Activated T-helper 1 cell treated with anti-CD3 and anti-CD28 coated beads, Interleukin-2, amount 50 U/mL, for 16 hours (primary cell): ENCODE results near the gene POLD4.
"Not testable (repeated sequence)": the region's sequence is repeated elsewhere in the genome, so short reads cannot be mapped to it uniquely, and the experiment has no call there.

Experiments
- DNase-seq, 2 donors: peaks; one replicate each; pipeline ENCODE4 v3.0.0-alpha.2; 2020; ENCODE audit warnings: low read depth in 1 of 2, low spot score in 1 of 2

The POLD4 gene

DNA sequence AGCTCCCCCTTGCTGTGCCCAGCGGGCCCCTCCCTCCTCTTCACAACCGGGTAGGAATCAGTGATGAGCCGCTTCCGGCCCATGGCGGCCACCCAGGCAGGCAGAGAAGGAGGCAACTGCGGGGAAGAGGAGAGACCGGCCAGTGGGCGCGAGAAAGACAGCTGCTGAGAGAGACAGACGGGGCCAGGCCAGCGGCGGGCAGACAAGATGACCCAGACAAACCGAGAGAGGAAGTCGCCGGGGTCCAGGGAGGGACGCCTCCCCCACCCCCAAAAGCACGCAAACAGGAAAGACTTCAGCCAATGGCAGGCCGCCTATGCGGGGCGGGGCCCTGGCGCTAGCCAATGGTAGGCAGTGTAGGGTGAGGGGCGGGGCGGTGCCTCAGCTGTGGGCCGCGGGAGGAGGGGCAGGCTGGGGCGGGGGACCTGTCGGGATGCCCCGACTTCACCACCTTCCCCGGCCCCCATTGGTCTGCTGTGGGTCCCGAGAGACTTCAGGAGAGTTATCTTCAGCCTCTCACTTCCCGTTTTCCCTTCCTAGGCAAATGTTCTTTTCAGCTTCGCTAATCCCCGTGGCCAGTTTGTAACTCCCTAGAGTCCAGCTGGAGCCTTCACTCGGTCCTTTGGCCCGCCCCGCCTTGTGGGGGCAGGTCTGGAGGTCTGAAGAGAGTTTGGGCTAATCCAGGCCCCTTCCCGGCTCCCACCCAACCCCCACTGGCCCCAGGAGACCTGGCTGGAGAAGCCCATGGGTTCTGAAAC, at the start of gene POLD4:
TSS of gene POLD4 (minus strand) at position 230 of the 758 bp plus-strand sequence. CDS start at position 83, 147 bp downstream.
- peak; percentile 90 to 91 for DNase-seq

DNA sequence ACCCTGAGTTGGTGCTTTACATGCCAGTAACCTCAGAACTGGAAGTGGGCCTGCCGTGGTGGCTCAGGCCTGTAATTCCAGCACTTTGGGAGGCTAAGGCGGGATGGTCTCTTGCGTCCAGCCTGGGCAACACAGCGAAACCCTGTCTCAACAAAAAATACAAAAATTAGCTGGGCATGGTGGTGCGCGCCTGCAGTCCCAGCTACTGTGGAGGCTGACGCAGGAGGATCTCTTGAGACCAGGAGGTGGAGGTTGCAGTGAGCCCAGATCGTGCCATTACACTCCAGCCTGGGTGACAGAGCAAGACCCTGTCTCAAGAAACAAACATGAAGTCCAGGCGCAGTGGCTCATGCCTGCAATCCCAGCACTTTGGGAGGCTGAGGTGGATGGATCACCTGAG, 49.7 kb upstream of the POLD4 start:
- not testable (repeated sequence) for DNase-seq

DNA sequence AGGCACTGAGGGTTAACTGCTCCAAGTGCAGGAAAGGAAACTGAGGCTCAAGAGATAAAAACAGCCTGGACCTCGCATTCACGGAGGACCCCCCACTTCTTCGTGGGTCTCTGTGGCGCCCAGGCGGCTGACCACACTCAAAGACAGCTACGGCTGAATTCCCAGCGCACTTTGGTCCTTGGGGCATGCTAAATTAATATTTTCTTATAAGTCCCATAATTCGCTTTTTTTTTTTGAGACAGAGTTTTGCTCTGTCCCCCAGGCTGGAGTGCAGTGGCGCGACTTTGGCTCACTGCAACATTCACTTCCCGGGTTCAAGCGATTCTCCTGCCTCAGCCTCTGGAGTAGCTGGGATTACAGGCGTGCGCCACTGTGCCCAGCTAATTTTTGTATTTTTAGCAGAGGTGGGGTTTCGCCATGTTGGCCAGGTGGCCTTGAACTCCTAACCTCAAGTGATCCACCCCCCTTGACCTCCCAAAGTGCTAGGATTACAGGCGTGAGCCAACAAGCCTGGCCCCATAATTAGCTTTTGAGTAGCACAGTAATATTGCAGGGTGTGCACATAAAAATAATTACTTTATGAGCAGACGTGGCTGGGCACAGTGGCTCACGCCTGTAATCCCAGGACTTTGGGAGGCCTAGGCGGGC, 49.0 kb upstream of the POLD4 start:
- not testable (repeated sequence) for DNase-seq

DNA sequence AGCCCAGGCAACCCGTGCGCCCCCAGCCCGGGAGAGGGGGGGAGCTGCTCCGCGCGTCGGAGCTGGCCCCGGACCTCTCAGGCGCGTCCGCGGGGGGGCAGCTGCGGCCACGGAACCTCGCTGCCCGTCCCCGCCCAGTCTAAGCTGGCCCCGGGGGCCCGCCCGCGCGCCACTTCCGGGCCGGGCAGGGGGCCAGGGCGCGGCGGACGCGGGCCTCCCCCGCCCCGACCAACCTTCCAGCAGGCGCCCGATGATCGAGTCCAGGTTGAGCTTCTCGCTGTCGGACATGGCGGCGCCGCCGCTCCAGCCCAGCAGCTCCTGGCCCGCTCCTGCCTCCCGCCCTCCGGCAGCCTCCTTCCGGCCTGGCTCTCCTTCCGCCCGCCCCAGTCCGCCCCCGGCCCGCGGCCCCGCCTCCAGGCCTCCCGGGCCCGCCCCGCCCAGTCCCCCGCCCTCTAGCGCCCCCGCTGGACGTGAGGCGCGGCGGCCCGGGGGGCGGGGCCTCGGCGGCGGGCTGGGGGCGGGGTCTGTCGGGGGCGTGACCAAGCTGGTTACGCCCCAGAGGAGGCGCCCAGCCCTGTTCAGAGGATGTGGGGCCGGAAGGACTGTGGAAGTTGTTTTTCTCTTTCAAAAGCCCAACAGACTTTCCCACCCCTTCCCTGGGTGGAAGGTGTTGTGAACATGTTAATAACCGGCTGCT, 48.3 kb upstream of the POLD4 start, which contains the start of gene PPP1CA:
TSS of gene PPP1CA (minus strand) at position 364 of the 697 bp plus-strand sequence. CDS start at position 288, 76 bp downstream.
- peak; percentile 85 to 90 for DNase-seq

DNA sequence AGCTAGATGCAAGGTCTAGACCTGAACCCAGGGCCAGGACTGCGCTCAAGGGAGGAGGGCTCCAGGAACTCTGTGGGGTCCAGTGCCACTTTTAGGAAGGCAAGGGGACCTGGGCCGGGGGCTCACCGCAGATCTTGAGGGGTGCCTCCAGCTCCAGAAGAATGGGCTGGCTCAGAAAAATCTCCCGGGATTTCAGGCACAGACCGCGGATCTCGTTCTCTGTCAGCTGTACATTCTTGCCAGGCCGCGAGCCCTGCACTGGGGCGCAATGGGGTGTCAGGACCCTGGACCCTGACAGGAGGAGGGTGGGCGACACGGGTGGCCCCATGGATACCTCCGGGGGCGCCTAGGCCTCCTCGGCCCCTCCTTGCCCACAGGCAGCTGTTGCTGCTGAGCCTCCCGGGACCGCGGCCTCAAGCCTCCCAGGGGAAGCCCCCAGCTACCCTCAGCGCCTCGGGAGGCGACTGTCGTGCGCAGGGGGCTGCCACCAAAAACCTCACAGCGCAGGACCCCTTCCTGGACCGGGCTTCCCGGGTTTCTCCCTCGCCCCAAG, 47.7 kb upstream of the POLD4 start:
- DNase-seq: no peak

DNA sequence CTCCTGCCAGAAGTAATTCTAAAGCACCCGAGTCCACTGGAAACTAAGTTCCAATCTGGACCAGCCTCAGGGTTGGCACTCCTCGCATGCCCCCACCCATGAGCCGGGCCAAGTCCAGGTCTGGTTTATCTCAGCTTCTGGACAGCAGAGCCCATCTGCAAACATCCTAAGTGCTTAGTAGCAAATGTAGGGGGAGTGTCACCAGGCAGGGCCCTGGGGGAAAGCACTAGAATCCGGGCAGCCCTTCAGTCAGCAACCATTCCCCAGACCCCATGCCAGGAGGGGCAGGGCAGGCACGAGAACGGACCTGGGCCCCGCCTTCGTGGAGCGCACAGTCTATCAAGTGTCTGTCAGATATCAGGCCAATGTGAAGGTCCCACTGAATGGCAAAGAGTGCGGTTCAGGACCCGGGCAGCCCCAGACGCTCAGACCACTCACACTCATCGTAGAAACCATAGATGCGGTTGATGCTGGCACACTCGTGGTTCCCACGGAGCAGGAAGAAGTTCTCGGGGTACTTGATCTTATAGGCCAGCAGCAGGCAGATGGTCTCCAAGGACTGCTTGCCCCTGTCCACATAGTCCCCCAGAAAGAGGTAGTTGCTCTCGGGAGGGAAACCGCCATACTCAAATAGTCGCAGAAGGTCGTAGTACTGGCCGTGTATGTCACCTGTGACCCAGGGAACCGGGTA, 47.0 kb upstream of the POLD4 start:
- DNase-seq: no peak

DNA sequence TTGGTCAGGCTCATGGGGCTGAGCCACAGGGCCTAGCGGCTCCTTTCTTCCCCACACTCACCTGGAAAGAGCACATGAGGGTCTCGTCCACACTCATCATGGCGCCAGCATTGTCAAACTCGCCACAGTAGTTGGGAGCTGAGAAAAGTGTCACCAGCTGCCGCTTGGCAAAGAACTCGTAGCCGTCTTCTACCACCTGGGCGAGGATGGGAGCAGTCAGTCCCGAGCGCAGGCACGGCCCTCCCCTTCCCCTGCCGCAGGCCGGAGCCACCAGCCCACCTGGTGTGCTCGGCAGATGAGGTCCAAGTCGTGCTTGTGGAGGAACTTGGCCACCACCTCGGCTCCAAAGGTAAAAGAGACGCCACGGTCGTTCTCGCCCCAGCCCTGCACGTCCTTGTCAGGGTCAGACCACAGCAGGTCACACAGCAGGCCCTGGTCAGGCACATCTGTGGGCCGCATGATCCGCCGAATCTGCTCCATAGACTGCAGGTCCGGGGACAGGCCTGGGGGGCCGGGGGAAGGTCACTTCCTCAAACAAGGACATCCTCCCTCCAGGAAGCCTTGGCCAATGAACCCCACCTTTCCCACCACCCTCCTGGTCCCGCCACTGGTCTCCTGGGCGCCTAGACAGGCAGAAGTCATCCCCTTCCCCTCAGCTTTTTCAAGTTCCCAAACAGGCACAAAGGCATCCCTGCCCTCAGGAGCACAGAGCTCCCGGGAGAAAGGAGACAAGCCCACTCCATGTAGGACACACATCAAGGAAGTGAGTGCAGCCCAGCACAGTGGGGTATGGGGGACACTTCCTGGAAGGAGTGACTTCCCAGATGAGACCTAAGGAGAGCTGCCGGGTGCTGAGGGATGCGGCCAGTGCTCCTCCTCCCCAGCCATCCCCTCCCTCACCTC, 45.6 kb upstream of the POLD4 start:
- DNase-seq: no peak

DNA sequence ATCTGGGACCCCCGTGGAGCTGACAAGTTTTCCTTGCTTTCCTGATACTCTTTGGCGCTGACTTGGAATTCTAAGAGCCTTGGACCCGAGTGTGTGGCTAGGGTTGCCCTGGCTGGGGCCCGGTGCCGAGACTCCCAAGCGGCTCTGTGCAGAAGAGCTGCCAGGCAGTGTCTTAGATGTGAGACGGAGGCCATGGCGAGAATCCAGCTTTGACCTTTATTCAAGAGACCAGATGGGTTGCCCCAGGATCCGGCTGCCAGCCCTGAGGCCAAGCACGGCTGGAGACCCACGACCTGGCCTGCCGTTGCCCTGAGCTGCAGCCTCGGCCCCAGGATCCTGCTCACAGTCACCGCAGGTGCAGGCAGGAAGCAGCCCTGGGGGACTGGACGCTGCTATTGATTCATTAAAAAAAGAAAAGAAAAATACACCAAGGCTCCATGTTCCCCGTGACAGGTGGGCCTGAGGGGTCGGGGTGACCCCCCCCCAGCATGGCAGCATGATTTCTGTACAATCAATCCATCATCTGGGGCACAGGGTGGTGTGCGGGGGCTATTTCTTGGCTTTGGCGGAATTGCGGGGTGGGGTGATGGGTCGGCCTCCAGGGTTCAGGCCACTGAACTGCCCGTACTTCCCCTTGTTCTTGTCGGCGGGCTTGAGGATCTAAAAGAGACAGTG, 44.8 kb upstream of the POLD4 start:
- no peak for DNase-seq

DNA sequence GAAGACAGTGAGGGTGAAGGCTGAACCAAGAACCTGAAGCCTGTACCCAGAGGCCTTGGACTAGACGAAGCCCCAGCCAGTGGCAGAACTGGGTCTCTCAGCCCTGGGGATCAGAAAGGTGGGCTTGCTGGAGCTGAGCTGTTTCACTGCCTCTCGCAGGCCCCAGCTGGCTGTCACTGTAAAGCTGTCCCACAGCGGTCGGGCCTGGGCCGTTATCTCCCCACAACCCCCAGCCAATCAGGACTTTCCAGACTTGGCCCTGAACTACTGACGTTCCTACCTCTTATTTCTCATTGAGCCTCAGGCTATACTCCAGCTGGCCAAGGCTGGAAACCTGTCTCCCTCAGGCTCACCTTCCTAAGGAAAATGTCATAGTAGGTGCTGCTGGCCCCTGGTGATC, 44.2 kb upstream of the POLD4 start:
- DNase-seq: no peak

DNA sequence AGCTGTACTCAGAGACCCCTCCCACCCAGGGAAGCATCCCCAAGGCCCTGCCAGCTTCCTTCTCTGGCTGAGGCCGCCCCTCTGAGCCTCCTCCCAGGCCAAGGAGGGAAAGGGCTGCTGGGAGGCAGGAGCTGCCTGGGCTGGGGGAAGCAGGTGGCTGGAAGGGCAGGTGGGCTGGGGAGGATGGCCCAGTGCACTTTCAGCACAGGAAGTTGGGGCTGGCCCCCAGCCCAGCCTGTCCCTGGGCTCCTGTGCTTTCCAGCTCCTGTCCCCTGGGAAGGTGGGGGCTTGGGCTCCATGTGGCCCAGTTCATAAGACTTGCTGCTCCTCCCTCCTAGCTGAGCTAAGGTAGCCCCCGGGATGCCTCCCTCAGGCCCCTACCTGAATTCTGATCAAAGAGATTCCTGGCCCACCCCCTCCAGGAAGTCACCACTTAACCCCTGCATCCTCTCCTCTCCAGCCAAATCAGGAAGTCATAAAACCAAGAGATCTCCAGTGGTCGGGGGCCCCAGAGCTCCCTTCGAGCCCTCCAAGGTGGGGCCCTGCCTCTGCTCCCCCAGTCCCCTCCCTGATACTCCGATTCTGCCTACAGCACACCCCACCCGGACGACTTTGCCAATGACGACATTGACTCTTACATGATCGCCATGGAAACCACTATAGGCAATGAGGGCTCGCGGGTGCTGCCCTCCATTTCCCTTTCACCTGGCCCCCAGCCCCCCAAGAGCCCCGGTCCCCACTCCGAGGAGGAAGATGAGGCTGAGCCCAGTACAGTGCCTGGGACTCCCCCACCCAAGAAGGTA, 43.4 kb upstream of the POLD4 start:
- DNase-seq: no peak

DNA sequence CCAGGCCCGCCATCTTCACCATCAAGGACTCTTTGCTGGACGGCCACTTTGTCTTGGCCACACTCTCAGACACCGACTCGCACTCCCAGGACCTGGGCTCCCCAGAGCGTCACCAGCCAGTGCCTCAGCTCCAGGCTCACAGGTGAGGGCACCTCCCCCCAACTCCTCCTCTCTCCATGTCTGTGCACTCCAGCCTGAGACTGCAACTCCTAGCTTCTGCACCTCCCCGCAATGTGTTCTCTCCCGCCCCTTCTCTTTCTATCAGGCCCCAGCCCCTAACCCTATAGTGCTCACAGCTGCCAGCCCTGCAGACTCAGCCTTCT, 42.9 kb upstream of the POLD4 start:
- DNase-seq: no peak

DNA sequence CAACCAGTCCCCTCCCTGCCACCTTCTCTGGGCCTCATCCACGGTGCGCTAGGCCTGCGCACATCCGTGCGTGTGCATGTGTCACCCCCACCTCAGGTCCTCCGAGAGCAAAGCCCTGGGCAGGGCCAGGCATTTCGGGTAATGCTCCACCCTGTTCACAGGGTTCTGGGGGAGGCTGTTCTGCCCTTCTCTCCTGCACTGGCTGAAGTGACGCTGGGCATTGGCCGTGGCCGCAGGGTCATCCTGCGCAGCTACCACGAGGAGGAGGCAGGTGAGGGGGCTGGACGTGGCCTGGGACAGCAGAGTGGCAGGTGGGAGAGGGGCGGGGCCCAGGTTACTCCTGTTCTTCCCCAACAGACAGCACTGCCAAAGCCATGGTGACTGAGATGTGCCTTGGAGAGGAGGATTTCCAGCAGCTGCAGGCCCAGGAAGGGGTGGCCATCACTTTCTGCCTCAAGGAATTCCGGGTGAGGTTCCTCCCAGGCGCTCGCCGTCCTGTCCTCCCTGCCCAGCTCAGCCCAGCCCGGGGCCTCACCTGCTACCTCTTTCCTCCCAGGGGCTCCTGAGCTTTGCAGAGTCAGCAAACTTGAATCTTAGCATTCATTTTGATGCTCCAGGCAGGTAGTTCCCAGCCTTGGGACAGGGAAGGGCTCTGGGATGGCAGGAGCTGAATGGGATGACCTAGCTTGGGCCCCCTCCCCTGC, 42.4 kb upstream of the POLD4 start:
- no peak for DNase-seq

DNA sequence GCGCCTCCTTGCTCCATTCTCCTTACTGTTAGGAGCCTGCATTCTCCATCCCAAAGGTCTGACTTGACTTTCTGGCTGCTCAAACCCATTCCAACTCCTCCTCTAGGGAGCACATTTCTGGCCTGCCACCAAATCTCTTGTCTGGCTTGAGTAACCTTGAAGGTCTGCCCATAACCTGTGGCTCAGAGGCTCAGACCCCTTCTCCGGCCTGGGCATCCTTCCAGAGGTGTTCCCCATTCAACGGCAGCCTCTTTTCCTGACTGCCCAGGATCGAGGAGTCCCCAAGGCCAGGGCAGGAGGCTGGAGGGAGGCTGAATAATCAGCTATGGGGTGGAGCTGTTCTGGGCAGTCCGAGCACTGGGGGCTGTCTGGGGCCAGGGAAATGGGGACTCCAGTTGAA, 40.6 kb upstream of the POLD4 start:
- DNase-seq: no peak

DNA sequence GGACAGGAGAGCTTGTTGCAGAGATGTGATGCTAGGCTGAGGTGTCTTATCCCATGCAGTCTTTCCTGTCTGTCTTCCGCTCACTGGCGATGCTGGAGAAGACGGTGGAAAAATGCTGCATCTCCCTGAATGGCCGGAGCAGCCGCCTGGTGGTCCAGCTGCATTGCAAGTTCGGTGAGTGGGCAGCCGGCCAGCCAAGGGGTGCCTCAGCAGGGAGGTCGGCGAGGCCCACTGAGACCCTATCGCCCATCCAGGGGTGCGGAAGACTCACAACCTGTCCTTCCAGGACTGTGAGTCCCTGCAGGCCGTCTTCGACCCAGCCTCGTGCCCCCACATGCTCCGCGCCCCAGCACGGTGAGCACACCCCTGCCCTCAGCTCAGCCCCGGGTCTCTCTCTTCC, 40.1 kb upstream of the POLD4 start:
- DNase-seq: no peak

DNA sequence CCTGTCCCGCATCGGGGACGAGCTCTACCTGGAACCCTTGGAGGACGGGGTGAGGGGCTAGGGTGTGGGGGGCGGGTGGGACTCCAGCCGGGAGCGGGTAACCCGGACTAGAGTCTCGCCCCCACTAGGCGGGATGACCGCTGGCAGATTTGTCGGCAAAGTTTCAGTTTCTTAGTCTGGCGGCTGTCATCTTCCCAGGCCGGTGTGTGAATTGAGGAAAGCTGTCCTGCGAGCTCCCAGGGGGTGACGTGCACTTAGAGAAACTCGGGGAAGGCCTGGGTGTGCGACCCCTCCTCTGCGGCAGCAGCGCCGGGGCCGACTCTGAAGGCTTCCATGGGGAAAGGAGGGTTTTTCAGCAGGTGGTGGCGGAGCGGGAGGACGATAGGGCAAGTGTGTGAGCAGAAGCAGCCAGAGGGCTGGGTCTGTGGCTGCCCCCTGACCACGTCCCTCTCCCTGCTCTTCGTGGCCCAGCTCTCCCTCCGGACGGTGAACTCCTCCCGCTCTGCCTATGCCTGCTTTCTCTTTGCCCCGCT, 38.9 kb upstream of the POLD4 start:
- DNase-seq: no peak

DNA sequence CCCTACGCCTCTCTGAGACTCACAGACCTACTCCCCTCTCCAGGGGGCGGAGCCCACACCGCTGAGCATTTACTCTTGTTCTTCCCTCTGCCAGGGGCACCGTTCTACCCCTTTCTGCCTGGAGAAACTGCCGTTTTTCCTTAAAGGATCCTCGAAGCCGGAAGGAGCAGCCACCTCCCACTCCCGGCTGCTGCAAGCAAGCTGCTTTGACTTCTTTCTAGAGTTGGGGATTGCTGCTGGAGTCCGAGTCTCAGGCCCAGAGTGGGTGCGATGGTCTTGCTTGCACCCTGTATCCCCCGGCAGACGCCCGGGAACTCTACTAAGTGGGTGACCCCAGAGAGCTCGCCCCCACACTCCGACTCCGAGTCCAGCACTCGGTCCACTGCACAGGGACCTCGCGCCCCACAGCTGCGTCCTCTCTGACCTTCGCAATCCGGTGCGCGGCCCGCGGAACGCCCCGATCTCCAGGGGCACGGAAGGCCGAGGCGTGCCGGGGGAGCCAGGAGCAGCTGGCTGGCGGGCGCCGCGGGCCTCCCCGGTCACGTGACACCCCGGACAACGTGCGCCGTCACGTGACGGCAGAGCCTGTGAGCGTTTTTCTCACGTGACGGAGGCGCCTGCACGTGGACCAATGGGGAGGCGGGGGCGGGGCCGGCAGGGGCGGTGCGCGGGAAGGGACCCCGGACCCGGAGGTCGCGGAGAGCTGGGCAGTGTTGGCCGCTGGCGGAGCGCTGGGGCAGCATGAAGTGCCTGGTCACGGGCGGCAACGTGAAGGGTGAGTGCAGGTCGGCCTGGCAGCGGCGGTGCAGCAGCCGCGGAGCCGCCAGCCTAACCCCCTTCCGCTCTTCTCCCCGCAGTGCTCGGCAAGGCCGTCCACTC, 38.2 kb upstream of the POLD4 start, which contains the start of gene RAD9A:
TSS of gene RAD9A (plus strand) at position 683 of the 879 bp plus-strand sequence. CDS start at position 742, 59 bp downstream.
- peak; percentile 85 to 90 for DNase-seq

DNA sequence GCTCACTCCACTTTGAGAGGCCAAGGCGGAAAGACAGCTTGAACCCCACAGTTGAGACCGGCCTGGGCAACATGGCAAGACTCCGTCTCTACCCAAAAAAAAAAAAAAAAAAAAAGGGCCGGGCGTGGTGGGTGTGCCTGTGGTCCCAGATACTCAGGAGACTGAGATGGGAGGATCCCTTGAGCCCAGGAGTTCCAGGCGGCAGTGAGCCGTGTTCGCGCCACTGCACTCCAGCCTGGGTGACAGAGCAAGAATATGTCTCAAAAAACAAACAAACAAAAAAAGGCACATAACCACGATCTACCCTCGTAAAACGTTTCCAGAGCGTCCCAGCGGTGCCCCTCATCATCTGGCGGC, 37.6 kb upstream of the POLD4 start:
- DNase-seq: no peak
